GM19035 (cell line): ENCODE results near the gene SLC6A5.
A peak's percentile ranks its signal among the peaks of the same experiment; 100 is the strongest.

ENCODE experiments used
- ATAC-seq: cut with Tn5 transposase; IDR thresholded peaks from one replicate; pipeline ENCODE4 v1.9.1; 2021; ENCODE audit not compliant: unreplicated experiment

SLC6A5 gene

DNA sequence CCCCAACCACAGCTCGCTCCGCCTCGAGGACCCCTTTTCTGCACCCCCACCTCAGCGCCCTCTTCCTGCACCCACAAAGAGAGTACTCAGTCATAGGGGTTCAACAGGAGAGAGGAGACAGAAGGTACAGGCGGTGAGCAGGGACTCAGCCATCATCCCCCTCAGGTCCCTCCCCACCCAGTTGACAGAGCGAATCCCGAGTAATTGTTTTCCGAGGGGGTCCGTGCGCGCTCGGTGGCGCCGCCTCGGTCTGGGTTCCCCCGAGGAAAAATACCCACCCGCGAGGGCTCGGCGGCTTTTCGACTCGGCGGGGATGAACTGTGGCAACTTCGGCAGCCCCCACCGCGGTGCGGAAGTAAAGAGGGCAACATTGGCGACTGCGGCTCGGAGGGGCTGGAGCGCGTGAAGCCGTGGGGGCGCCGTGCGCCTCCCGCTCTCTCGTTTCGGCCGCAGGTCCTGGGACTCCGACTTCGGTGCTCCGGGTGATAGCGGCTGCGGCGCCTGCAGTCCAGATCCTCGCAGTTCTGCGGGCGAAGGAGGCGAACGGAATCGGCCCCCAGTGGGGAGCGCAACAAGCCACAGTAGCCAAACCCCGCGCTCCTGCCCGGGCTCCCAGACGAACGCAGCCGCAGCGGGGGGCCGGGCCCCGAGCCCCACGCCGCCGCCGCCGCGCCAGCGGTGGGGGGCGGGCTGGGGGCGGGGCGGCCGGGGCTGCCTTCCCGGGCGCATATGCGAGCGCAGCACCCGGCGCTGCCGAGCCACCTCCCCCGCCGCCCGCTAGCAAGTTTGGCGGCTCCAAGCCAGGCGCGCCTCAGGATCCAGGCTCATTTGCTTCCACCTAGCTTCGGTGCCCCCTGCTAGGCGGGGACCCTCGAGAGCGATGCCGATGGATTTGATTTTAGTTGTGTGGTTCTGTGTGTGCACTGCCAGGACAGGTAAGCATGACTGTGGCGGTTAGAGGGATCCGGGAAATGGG lies 69.7 kb downstream of the SLC6A5 start, which contains the start of gene NELL1:
TSS of gene NELL1 (plus strand) at position 743 of the 976 bp plus-strand sequence.
- ATAC-seq: no peak

DNA sequence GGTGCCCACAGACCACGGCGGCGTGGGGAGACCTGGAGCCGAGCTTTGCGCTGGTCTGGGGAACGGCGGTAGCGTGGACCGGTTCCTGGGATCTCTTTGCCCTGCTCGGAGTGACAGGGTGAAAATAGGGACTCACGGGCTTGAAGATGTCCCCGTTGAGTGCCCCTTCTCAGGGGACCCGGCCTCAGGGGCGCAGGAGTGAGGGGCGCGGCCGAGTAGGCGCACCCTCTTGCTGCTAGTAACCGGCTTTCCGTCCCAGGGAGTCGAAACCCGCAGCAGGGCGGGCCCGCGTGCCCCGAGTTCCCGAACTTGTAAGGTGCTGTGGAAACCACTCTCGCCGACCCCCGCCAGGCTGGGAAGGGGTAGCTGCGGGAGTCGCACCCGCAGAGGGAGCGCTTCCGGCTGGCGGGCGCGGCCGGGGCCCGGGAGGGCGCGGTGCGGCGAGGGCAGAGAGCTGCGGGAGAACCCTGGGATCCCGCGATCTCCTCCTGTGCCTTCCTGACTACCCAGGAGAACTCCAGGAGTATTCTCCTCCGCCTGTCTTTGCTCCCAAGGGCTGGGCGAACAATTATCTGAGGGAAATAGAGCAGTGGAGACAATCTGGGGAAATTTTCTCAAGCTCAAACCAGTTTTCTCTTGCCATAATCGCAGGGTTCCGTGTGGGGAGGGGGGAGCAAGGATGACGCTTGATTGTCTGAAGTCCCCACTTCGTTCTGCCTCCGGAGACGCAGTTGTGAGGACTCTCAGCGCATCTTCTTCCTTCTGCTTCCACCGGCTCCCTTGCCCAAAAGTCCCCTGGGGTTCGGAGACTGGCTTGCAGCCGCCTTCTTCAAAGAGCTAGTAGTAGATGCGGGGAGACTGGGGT lies 70.6 kb downstream of the SLC6A5 start:
- no peak for ATAC-seq

DNA sequence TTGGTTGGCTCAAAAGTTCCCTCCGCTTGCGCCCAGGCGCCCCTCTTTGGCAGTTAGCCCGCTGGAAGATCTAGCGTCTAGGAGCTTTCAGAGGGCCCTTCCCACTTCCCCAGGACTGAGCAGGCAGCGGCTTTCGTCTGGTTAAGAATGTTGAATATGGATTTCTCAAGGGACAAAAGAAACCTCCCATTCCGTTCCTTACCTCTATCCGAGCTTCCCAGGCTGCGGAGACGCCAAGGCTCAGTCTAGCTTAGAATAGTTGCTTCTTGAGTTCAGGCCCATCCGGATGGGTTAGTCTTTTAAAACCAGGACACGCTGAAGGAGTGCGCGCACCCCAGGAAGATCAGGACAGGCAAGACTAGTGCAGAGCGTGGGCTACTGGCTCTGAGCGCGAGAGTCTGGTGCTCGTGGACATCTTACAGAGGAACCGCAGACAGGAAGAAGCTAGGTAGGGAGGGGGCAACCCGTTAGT lies 71.6 kb downstream of the SLC6A5 start:
- ATAC-seq: no peak

DNA sequence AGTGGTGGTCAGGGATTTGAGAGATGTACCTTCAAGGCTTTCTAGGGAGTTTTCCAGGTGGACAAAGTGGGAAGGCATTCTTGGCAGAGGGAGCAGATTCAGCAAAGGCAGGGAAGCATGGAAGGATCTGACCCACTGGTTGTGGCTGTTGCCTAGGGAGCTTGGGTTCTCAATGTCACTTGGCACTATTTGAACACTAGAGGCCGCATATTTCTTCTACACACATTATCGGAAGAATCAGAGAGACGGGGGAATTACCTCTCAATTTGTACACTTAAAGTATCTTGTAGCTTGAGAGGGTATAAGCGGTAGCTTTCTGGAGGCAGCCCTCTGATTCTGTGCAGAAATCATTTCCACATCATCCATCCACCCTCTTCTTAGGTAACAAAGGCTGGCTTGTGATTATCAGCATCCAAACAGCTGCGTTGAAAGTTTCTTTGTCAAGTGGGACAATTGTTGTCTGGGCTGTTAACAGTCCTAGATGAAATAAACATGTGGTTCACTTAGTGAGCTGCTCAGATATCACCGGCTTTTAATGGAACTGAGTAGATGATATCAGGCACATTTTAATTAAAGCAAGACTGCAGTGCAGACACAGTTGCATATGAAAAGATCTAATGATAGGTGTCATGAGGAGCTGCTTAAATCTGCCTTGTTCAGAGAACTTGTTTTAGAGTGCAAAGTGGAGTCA lies 72.6 kb downstream of the SLC6A5 start:
- peak; percentile 50 for ATAC-seq

DNA sequence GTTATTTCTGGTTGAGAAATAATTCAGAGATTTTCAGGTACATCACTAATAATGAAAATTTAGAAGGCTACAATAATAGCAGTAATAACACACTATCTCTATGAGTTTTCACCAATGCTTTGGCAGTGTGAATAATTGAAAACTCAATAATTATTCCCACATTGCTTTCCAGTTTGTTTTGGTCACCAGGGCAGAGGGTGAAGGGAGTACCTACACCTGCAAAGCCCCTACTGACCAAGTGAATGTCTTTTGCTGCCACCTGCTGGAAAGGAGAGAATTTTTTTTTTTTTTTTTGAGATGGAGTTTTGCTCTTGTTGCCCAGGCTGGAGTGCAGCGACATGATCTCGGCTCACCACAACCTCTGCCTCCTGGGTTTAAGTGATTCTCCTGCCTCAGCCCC lies 73.2 kb downstream of the SLC6A5 start:
- ATAC-seq: no peak

DNA sequence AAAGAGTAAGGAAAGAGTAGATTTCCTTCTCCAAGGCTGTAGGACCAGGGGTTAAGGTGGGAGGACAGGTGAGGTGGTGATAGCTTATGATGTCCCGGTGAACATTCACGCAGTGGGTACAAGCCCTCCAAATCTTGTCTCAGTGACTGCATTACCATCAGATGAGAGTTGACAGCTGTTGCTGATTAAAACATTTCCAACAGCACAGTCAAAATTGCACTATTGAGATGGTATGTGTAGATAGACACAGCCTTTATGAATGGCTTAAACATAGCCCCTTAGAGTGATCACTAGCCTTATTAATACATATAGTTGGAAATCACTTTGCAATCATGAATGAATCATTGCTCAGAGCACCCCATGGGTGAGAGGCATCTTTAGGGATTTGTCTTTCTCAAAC lies 77.2 kb downstream of the SLC6A5 start:
- ATAC-seq: no peak

DNA sequence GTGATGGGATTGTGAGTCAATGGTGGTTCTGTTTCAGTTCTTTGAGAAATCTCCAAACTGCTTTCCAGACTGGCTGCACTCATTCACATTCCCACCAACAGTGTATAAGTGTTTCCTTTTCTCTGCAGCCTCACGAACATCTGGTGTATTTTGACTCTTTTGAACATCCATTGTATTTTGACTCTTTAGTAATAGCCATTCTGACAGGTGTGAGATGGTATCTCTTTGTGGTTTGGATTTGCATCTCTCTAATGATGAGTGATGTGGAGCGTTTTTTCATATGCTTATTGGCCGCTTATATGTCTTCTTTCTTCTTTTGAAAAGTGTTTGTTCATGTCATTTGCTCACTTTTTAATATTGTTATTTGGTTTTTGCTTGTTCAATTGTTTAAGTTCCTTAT lies 89.4 kb downstream of the SLC6A5 start:
- ATAC-seq: no peak

DNA sequence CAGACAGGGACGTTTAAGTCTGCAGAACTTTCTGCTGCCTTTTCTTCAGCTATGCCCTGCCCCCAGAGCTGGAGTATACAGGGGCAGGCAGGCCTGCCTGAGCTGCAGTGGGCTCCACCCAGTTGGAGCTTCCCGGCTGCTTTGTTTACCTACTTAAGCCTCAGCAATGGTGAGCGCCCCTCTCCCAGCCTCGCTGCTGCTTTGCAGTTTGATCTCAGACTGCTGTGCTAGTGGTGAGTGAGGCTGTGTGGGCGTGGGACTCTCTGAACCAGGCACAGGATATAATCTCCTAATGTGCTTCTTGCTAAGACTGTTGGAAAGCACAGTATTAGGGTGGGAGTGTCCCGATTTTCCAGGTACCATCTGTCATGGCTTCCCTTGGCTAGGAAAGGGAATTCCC lies 108.5 kb downstream of the SLC6A5 start:
- no peak for ATAC-seq
